GM19351 (cell line): ENCODE measurements around the gene IL16.

Source experiments
- ATAC-seq: cut with Tn5 transposase; IDR thresholded peaks from one replicate; pipeline ENCODE4 v1.9.1; 2021; ENCODE audit warnings: mild to moderate bottlenecking, moderate library complexity; ENCODE audit not compliant: unreplicated experiment

Gene IL16

GRCh38 chr15:81289910-81290309 lies 93.2 kb downstream of the IL16 start:
- no peak for ATAC-seq

GRCh38 chr15:81291916-81292522 lies 95.3 kb downstream of the IL16 start:
- ATAC-seq: no peak

GRCh38 chr15:81292523-81293001 lies 95.9 kb downstream of the IL16 start:
- peak; percentile 40 for ATAC-seq

- ATAC-seq: peak; percentile 57
Observed at GRCh38 chr15:81293728-81294515, 97.2 kb downstream of the IL16 start.

GRCh38 chr15:81294516-81294880 lies 97.8 kb downstream of the IL16 start:
- no peak for ATAC-seq

GRCh38 chr15:81295486-81296121 lies 98.9 kb downstream of the IL16 start:
- no peak for ATAC-seq

- no peak for ATAC-seq
Observed at GRCh38 chr15:81296186-81296585, 99.5 kb downstream of the IL16 start.

- peak; percentile 39 for ATAC-seq
Observed at GRCh38 chr15:81296673-81297072, 100.0 kb downstream of the IL16 start.

- no peak for ATAC-seq
Observed at GRCh38 chr15:81297147-81297572, 100.5 kb downstream of the IL16 start.

GRCh38 chr15:81297603-81298575 lies 101.2 kb downstream of the IL16 start:
- no peak for ATAC-seq

GRCh38 chr15:81298611-81299010 lies 101.9 kb downstream of the IL16 start:
- ATAC-seq: no peak

- ATAC-seq: no peak
Observed at GRCh38 chr15:81299156-81299555, 102.5 kb downstream of the IL16 start.

GRCh38 chr15:81299630-81300273 lies 103.1 kb downstream of the IL16 start:
- no peak for ATAC-seq

GRCh38 chr15:81301385-81301784 lies 104.7 kb downstream of the IL16 start:
- no peak for ATAC-seq

- ATAC-seq: peak; percentile 73
Observed at GRCh38 chr15:81301815-81302399, 105.2 kb downstream of the IL16 start.

GRCh38 chr15:81302701-81303109 lies 106.0 kb downstream of the IL16 start:
- peak; percentile 19 for ATAC-seq

- ATAC-seq: no peak
Observed at GRCh38 chr15:81303244-81304225, 106.9 kb downstream of the IL16 start.

- no peak for ATAC-seq
Observed at GRCh38 chr15:81304226-81304625, 107.5 kb downstream of the IL16 start.

GRCh38 chr15:81308260-81308659 lies 111.6 kb downstream of the IL16 start:
- no peak for ATAC-seq
